Muscle layer of duodenum (tissue), 2 donors: ENCODE measurements around the gene NCKAP5.

Experiments used
- H3K27ac ChIP-seq: one replicate; pipeline ENCODE4 v1.7.0; 2013; ENCODE audit warnings: mild to moderate bottlenecking, low read length
- H3K27me3 ChIP-seq: one replicate; pipeline ENCODE4 v1.7.0; 2013; ENCODE audit warnings: low read depth, mild to moderate bottlenecking, control low read depth, low read length
- H3K36me3 ChIP-seq, 2 donors: one replicate each; pipeline ENCODE4 v1.7.0; 2013; ENCODE audit warnings: low read length in 2 of 2, control low read depth in 1 of 2, mild to moderate bottlenecking in 1 of 2; ENCODE audit not compliant: insufficient read depth in 2 of 2, control insufficient read depth in 1 of 2
- H3K4me1 ChIP-seq, 2 donors: one replicate each; pipeline ENCODE4 v1.7.0; 2013; ENCODE audit warnings: low read length in 2 of 2, mild to moderate bottlenecking in 2 of 2, control low read depth in 1 of 2, moderate library complexity in 1 of 2; ENCODE audit not compliant: insufficient read depth in 2 of 2, control insufficient read depth in 1 of 2
- H3K4me3 ChIP-seq, 2 donors: one replicate each; pipeline ENCODE4 v1.7.0; 2013; ENCODE audit warnings: low read length in 2 of 2, low read depth in 1 of 2, mild to moderate bottlenecking in 1 of 2
- H3K9me3 ChIP-seq, 2 donors: one replicate each; pipeline ENCODE4 v1.7.0; 2013; ENCODE audit warnings: low read length in 2 of 2, control low read depth in 1 of 2, mild to moderate bottlenecking in 1 of 2; ENCODE audit not compliant: control insufficient read depth in 1 of 2
- donor health status: healthy.

The NCKAP5 gene

GRCh38 chr2:132904142-132904842, 664.0 kb downstream of the NCKAP5 start:
- H3K27me3 ChIP-seq = no peaks in the 10 kb centered on the region
- no peaks in the 10 kb centered on the region for H3K36me3 ChIP-seq
- no peaks in the 10 kb centered on the region for H3K9me3 ChIP-seq
- no peaks in the 10 kb centered on the region for H3K4me1 ChIP-seq
- no peak overlapping the region for H3K27ac ChIP-seq
- no peak overlapping the region for H3K4me3 ChIP-seq

GRCh38 chr2:132902626-132903025, 665.6 kb downstream of the NCKAP5 start:
- Histone ChIP-seq H3K4me1 (no peaks in the 10 kb centered on the region), H3K9me3 (peaks cover 0 to 10% of the 10 kb centered on the region in 2 donors), H3K4me3 (no peak overlapping the region), H3K27me3 (no peaks in the 10 kb centered on the region), H3K27ac (no peak overlapping the region), H3K36me3 (no peaks in the 10 kb centered on the region)

GRCh38 chr2:132901661-132902060, 666.6 kb downstream of the NCKAP5 start:
- H3K4me3 ChIP-seq = no peak overlapping the region
- H3K27me3 ChIP-seq = no peaks in the 10 kb centered on the region
- H3K36me3 ChIP-seq = no peaks in the 10 kb centered on the region
- peaks cover 0 to 10% of the 10 kb centered on the region in 2 donors for H3K9me3 ChIP-seq
- no peaks in the 10 kb centered on the region for H3K4me1 ChIP-seq
- no peak overlapping the region for H3K27ac ChIP-seq

GRCh38 chr2:132897111-132897510, 671.2 kb downstream of the NCKAP5 start:
- Histone ChIP-seq H3K36me3 (no peaks in the 10 kb centered on the region), H3K9me3 (peaks cover 0 to 10% of the 10 kb centered on the region in 2 donors), H3K4me3 (no peak overlapping the region), H3K27me3 (no peaks in the 10 kb centered on the region), H3K27ac (no peak overlapping the region), H3K4me1 (no peaks in the 10 kb centered on the region)

- Histone ChIP-seq H3K36me3 (no peaks in the 10 kb centered on the region), H3K27ac (no peak overlapping the region), H3K4me3 (no peak overlapping the region), H3K9me3 (peaks cover 0 to 10% of the 10 kb centered on the region in 2 donors), H3K27me3 (no peaks in the 10 kb centered on the region), H3K4me1 (no peaks in the 10 kb centered on the region)
These were observed 672.2 kb downstream of the NCKAP5 start for GRCh38 chr2:132896073-132896472.

- no peaks in the 10 kb centered on the region for H3K4me1 ChIP-seq
- no peak overlapping the region for H3K27ac ChIP-seq
- no peaks in the 10 kb centered on the region for H3K36me3 ChIP-seq
- H3K4me3 ChIP-seq = no peak overlapping the region
- H3K27me3 ChIP-seq = no peaks in the 10 kb centered on the region
- H3K9me3 ChIP-seq = peaks cover 0 to 2% of the 10 kb centered on the region in 2 donors
These were observed 676.8 kb downstream of the NCKAP5 start for GRCh38 chr2:132891498-132891897.

- H3K27ac ChIP-seq = no peak overlapping the region
These were observed 681.7 kb downstream of the NCKAP5 start for GRCh38 chr2:132886574-132886973.

GRCh38 chr2:132884705-132885104, 683.6 kb downstream of the NCKAP5 start:
- H3K36me3 ChIP-seq = no peaks in the 10 kb centered on the region
- H3K4me3 ChIP-seq = no peak overlapping the region
- no peak overlapping the region for H3K27ac ChIP-seq

More at GRCh38 chr2:132886574-132886973, 681.7 kb downstream of the NCKAP5 start:
- Histone ChIP-seq H3K4me1 (no peaks in the 10 kb centered on the region), H3K9me3 (peaks cover 0 to 4% of the 10 kb centered on the region in 2 donors), H3K4me3 (no peak overlapping the region), H3K27me3 (no peaks in the 10 kb centered on the region), H3K36me3 (no peaks in the 10 kb centered on the region)

GRCh38 chr2:132884292-132884691, 684.0 kb downstream of the NCKAP5 start:
- H3K4me1 ChIP-seq = no peaks in the 10 kb centered on the region
- H3K27ac ChIP-seq = no peak overlapping the region
- H3K9me3 ChIP-seq = peaks cover 0 to 4% of the 10 kb centered on the region in 2 donors
- no peaks in the 10 kb centered on the region for H3K36me3 ChIP-seq
- no peak overlapping the region for H3K4me3 ChIP-seq
- no peaks in the 10 kb centered on the region for H3K27me3 ChIP-seq

More at GRCh38 chr2:132884705-132885104, 683.6 kb downstream of the NCKAP5 start:
- H3K9me3 ChIP-seq = peaks cover 0 to 4% of the 10 kb centered on the region in 2 donors
- no peaks in the 10 kb centered on the region for H3K27me3 ChIP-seq
- no peaks in the 10 kb centered on the region for H3K4me1 ChIP-seq

GRCh38 chr2:132883430-132883829, 684.8 kb downstream of the NCKAP5 start:
- Histone ChIP-seq H3K9me3 (peaks cover 0 to 4% of the 10 kb centered on the region in 2 donors), H3K27me3 (no peaks in the 10 kb centered on the region), H3K4me1 (no peaks in the 10 kb centered on the region), H3K27ac (no peak overlapping the region), H3K4me3 (no peak overlapping the region), H3K36me3 (no peaks in the 10 kb centered on the region)

GRCh38 chr2:132881546-132881945, 686.7 kb downstream of the NCKAP5 start:
- Histone ChIP-seq H3K27ac (no peak overlapping the region), H3K9me3 (peaks cover 0 to 2% of the 10 kb centered on the region in 2 donors), H3K27me3 (no peaks in the 10 kb centered on the region), H3K36me3 (no peaks in the 10 kb centered on the region), H3K4me3 (no peak overlapping the region), H3K4me1 (no peaks in the 10 kb centered on the region)

- Histone ChIP-seq H3K27ac (no peak overlapping the region), H3K36me3 (no peaks in the 10 kb centered on the region), H3K4me1 (no peaks in the 10 kb centered on the region), H3K9me3 (no peaks in the 10 kb centered on the region), H3K27me3 (no peaks in the 10 kb centered on the region), H3K4me3 (no peak overlapping the region)
These were observed 690.3 kb downstream of the NCKAP5 start for GRCh38 chr2:132877923-132878322.
